ENCODE results near the gene CLMN. TPM values are rescaled to one million over a fixed set of nuclear protein-coding genes. Genes with fewer than 3 reads are reported as not detected.

The CLMN gene
- total and polyA plus RNA-seq, 2 donors (not counting 1 experiment from before 2014, with no cell fraction given): 9.6 to 51.5 TPM

GRCh38 chr14:95260537-95261361 lies 59.0 kb downstream of the CLMN start:
- no peak overlapping the region for H3K27ac Mint-ChIP-seq
- no peak overlapping the region for H3K4me3 Mint-ChIP-seq
- intact Hi-C loops (cut with micrococcal nuclease): loop anchor here (10.0 kb wide), 1 partner anchor 274 kb away; the partner anchor contains the start of gene GLRX5
- 100% methylated on average over 17 of the region's 19 CpGs for WGBS (ENCODE audit: insufficient coverage)
- Histone ChIP-seq H3K79me2 (ENCODE audit: control insufficient read depth, insufficient read depth, low read length) (peaks cover 30% of the 10 kb centered on the region), H3K27ac (ENCODE audit: low read length in 2 of 2) (no peak overlapping the region), H3K4me3 (ENCODE audit: control extremely low read depth in 1 of 5, extremely low read depth in 1 of 5, insufficient read depth in 1 of 5, low read depth in 2 of 5, low read length in 4 of 5) (no peak overlapping the region), H3K27me3 (replicated peaks in 1 of 4; ENCODE audit: control extremely low read depth in 1 of 4, control insufficient read depth in 3 of 4, insufficient read depth in 4 of 4, low read length in 3 of 4) (no peaks in the 10 kb centered on the region), H4K20me1 (ENCODE audit: control insufficient read depth, insufficient read depth, low read length, poor library complexity, severe bottlenecking) (peaks cover 14% of the 10 kb centered on the region), H3K36me3 (replicated peaks in 1 of 2; ENCODE audit: control extremely low read depth in 1 of 2, control insufficient read depth in 1 of 2, extremely low read depth in 1 of 2, insufficient read depth in 2 of 2, low read length in 1 of 2) (no peaks in the 10 kb centered on the region), H2AFZ (ENCODE audit: insufficient read depth, low read depth, low read length, poor library complexity, severe bottlenecking) (no peak overlapping the region), H3K9me3 (ENCODE audit: control extremely low read depth in 1 of 3, control insufficient read depth in 2 of 3, insufficient read depth in 1 of 3, low read length in 2 of 3) (no peaks in the 10 kb centered on the region), H3K9ac (ENCODE audit: low read length) (no peak overlapping the region), H3K4me1 (ENCODE audit: control insufficient read depth in 2 of 2, insufficient read depth in 2 of 2, low read length in 2 of 2) (peaks cover 20 to 29% of the 10 kb centered on the region in 2 donors), H3K4me2 (replicated peaks; ENCODE audit: low read depth, low read length, poor library complexity, severe bottlenecking) (no peak overlapping the region)
- TF ChIP-seq CTCF (IDR thresholded peaks at IDR 0.05) (no peak), EZH2 (IDR thresholded peaks at IDR 0.05; ENCODE audit: borderline replicate concordance, insufficient read depth, low read depth, low read length, poor library complexity, severe bottlenecking) (no peak)
- H3K4me1 Mint-ChIP-seq: peaks cover 18% of the 10 kb centered on the region
- POLR2A ChIA-PET: interaction anchor here (0.6 kb wide), 1 partner anchor 58 kb away, joined by 4 read pairs; no protein-coding TSS in a partner anchor
- ATAC-seq (ENCODE audit: low read depth) (no peak), DNase-seq (no peak)
- H3K9me3 Mint-ChIP-seq (ENCODE audit: insufficient read depth): no peaks in the 10 kb centered on the region
- CTCF ChIA-PET: no interaction called here
- H3K27me3 Mint-ChIP-seq: no peaks in the 10 kb centered on the region
